ENCODE measurements around the gene PTGES. TPM values are rescaled to one million over a fixed set of nuclear protein-coding genes. Genes with fewer than 3 reads are reported as not detected.

Gene PTGES
- total and polyA plus RNA-seq, 7 donors, result 0.32 to 0.68 (median 0.40) TPM

GRCh38 chr9:129709438-129710168, 43.2 kb downstream of the PTGES start:
- intact Hi-C loops (cut with DNase I), result no loop called here
- H3K4me1 ChIP-seq, result no peaks in the 10 kb centered on the region
- no peak for ATAC-seq

GRCh38 chr9:129708793-129709192, 44.0 kb downstream of the PTGES start:
- H3K27me3 ChIP-seq (ENCODE audit: insufficient read depth in 3 of 3, low read length in 2 of 3), result peaks cover 0 to 25% (median 2%) of the 10 kb centered on the region in 3 donors
- no peaks in the 10 kb centered on the region for H3K9me3 ChIP-seq
- no peaks in the 10 kb centered on the region for H3K4me1 ChIP-seq
- ATAC-seq (no peak), DNase-seq (no peak)
- H3K27ac ChIP-seq, result no peak overlapping the region
- no peak overlapping the region for H3K4me3 ChIP-seq
- no peaks in the 10 kb centered on the region for H3K36me3 ChIP-seq (ENCODE audit: insufficient read depth in 1 of 2, low read depth in 1 of 2)
- intact Hi-C loops (cut with DNase I), result no loop called here
- 82 to 88% (median 87%) methylated on average over 6 of the region's 6 CpGs for WGBS, 3 donors
- no peak for TF ChIP-seq CTCF (IDR thresholded peaks at IDR 0.05)

More at GRCh38 chr9:129709438-129710168, 43.2 kb downstream of the PTGES start:
- Histone ChIP-seq H3K27ac (no peak overlapping the region), H3K27me3 (ENCODE audit: insufficient read depth in 3 of 3, low read length in 2 of 3) (peaks cover 0 to 28% (median 2%) of the 10 kb centered on the region in 3 donors), H3K9me3 (no peaks in the 10 kb centered on the region), H3K4me3 (no peak overlapping the region), H3K36me3 (ENCODE audit: insufficient read depth in 1 of 2, low read depth in 1 of 2) (no peaks in the 10 kb centered on the region)
- TF ChIP-seq CTCF (IDR thresholded peaks at IDR 0.05), result no peak
- WGBS, 3 donors, result 81 to 83% (median 82%) methylated on average over 17 of the region's 17 CpGs
- no peak for DNase-seq

GRCh38 chr9:129704807-129705206, 48.0 kb downstream of the PTGES start:
- TF ChIP-seq CTCF (IDR thresholded peaks at IDR 0.05), result no peak
- H3K27me3 ChIP-seq (ENCODE audit: insufficient read depth in 3 of 3, low read length in 2 of 3), result peaks cover 0 to 36% (median 2%) of the 10 kb centered on the region in 3 donors
- H3K4me3 ChIP-seq, result no peak overlapping the region
- intact Hi-C loops (cut with DNase I), result no loop called here
- no peaks in the 10 kb centered on the region for H3K36me3 ChIP-seq (ENCODE audit: insufficient read depth in 1 of 2, low read depth in 1 of 2)
- no peak for ATAC-seq
- no peak for DNase-seq
- H3K9me3 ChIP-seq, result no peaks in the 10 kb centered on the region
- H3K27ac ChIP-seq, result no peak overlapping the region
- H3K4me1 ChIP-seq, result no peaks in the 10 kb centered on the region
- 75 to 82% (median 77%) methylated on average over 8 of the region's 8 CpGs for WGBS, 3 donors

GRCh38 chr9:129703667-129704355, 49.0 kb downstream of the PTGES start:
- WGBS, 3 donors, result 29 to 47% (median 46%) methylated on average over 17 of the region's 17 CpGs
- H3K27ac ChIP-seq, result no peak overlapping the region

More at GRCh38 chr9:129703667-129704355, 49.0 kb downstream of the PTGES start:
- H3K27me3 ChIP-seq (ENCODE audit: insufficient read depth in 3 of 3, low read length in 2 of 3), result peaks cover 0 to 44% (median 3%) of the 10 kb centered on the region in 3 donors
- no peaks in the 10 kb centered on the region for H3K4me1 ChIP-seq
- peak in 1 of 4 donors; percentile 24 for ATAC-seq
- no peaks in the 10 kb centered on the region for H3K36me3 ChIP-seq (ENCODE audit: insufficient read depth in 1 of 2, low read depth in 1 of 2)
- DNase-seq, result peak in 1 of 2 donors; percentile 64
- TF ChIP-seq CTCF (IDR thresholded peaks at IDR 0.05), result no peak
- no peak overlapping the region for H3K4me3 ChIP-seq
- intact Hi-C loops (cut with DNase I), result no loop called here
- no peaks in the 10 kb centered on the region for H3K9me3 ChIP-seq

Data from psoas muscle (tissue), 8 donors.